ENCODE data around the gene ADCY6. TPM values are rescaled to one million over a fixed set of nuclear protein-coding genes. Genes with fewer than 3 reads are reported as not detected.

The ADCY6 gene
- total and polyA plus RNA-seq, 2 donors (not counting 1 experiment from before 2014, with no cell fraction given): 0.03 TPM; not detected in 1

- Histone ChIP-seq H2AFZ (ENCODE audit: insufficient read depth, low read depth, low read length, poor library complexity, severe bottlenecking) (no peak overlapping the region), H3K4me3 (ENCODE audit: control extremely low read depth in 1 of 5, extremely low read depth in 1 of 5, insufficient read depth in 1 of 5, low read depth in 2 of 5, low read length in 4 of 5) (no peak overlapping the region), H3K36me3 (replicated peaks in 1 of 2; ENCODE audit: control extremely low read depth in 1 of 2, control insufficient read depth in 1 of 2, extremely low read depth in 1 of 2, insufficient read depth in 2 of 2, low read length in 1 of 2) (peaks cover 6 to 67% of the 10 kb centered on the region in 2 experiments), H3K27ac (ENCODE audit: low read length in 2 of 2) (no peak overlapping the region), H3K4me1 (ENCODE audit: control insufficient read depth in 2 of 2, insufficient read depth in 2 of 2, low read length in 2 of 2) (no peaks in the 10 kb centered on the region), H3K9me3 (ENCODE audit: control extremely low read depth in 1 of 3, control insufficient read depth in 2 of 3, insufficient read depth in 1 of 3, low read length in 2 of 3) (no peaks in the 10 kb centered on the region), H3K79me2 (ENCODE audit: control insufficient read depth, insufficient read depth, low read length) (no peaks in the 10 kb centered on the region), H4K20me1 (ENCODE audit: control insufficient read depth, insufficient read depth, low read length, poor library complexity, severe bottlenecking) (peaks cover 29% of the 10 kb centered on the region), H3K27me3 (replicated peaks in 1 of 4; ENCODE audit: control extremely low read depth in 1 of 4, control insufficient read depth in 3 of 4, insufficient read depth in 4 of 4, low read length in 3 of 4) (no peaks in the 10 kb centered on the region), H3K9ac (ENCODE audit: low read length) (no peak overlapping the region), H3K4me2 (replicated peaks; ENCODE audit: low read depth, low read length, poor library complexity, severe bottlenecking) (no peak overlapping the region)
- H3K27me3 Mint-ChIP-seq: no peaks in the 10 kb centered on the region
- no peak for TF ChIP-seq CTCF (IDR thresholded peaks at IDR 0.05)
- TF ChIP-seq EZH2 (IDR thresholded peaks at IDR 0.05; ENCODE audit: borderline replicate concordance, insufficient read depth, low read depth, low read length, poor library complexity, severe bottlenecking): no peak
- no peaks in the 10 kb centered on the region for H3K4me1 Mint-ChIP-seq
- WGBS (ENCODE audit: insufficient coverage): 96% methylated on average over 4 of the region's 6 CpGs
- ChIA-PET CTCF (interaction anchor here (1.2 to 1.5 kb wide), 3 partner anchors 12 to 157 kb away, joined by 3 to 5 read pairs (median 4); no protein-coding TSS in a partner anchor), POLR2A (no interaction called here)
- intact Hi-C loops (cut with micrococcal nuclease): no loop called here
- no peak for DNase-seq
- H3K9me3 Mint-ChIP-seq (ENCODE audit: insufficient read depth): no peaks in the 10 kb centered on the region
- H3K27ac Mint-ChIP-seq: no peak overlapping the region
- ATAC-seq (ENCODE audit: low read depth): no peak
- no peak overlapping the region for H3K4me3 Mint-ChIP-seq
Observed at GRCh38 chr12:48831257-48831656, 42.4 kb upstream of the ADCY6 start.

- Histone ChIP-seq H3K4me1 (ENCODE audit: control insufficient read depth in 2 of 2, insufficient read depth in 2 of 2, low read length in 2 of 2) (no peaks in the 10 kb centered on the region), H2AFZ (ENCODE audit: insufficient read depth, low read depth, low read length, poor library complexity, severe bottlenecking) (no peak overlapping the region), H3K9ac (ENCODE audit: low read length) (no peak overlapping the region), H4K20me1 (ENCODE audit: control insufficient read depth, insufficient read depth, low read length, poor library complexity, severe bottlenecking) (peaks cover 25% of the 10 kb centered on the region), H3K4me2 (replicated peaks; ENCODE audit: low read depth, low read length, poor library complexity, severe bottlenecking) (no peak overlapping the region), H3K27me3 (replicated peaks in 1 of 4; ENCODE audit: control extremely low read depth in 1 of 4, control insufficient read depth in 3 of 4, insufficient read depth in 4 of 4, low read length in 3 of 4) (no peaks in the 10 kb centered on the region), H3K79me2 (ENCODE audit: control insufficient read depth, insufficient read depth, low read length) (no peaks in the 10 kb centered on the region), H3K27ac (ENCODE audit: low read length in 2 of 2) (no peak overlapping the region), H3K36me3 (replicated peaks in 1 of 2; ENCODE audit: control extremely low read depth in 1 of 2, control insufficient read depth in 1 of 2, extremely low read depth in 1 of 2, insufficient read depth in 2 of 2, low read length in 1 of 2) (peaks cover 6 to 57% of the 10 kb centered on the region in 2 experiments), H3K4me3 (ENCODE audit: control extremely low read depth in 1 of 5, extremely low read depth in 1 of 5, insufficient read depth in 1 of 5, low read depth in 2 of 5, low read length in 4 of 5) (no peak overlapping the region), H3K9me3 (ENCODE audit: control extremely low read depth in 1 of 3, control insufficient read depth in 2 of 3, insufficient read depth in 1 of 3, low read length in 2 of 3) (no peaks in the 10 kb centered on the region)
- Mint-ChIP-seq H3K4me1 (no peaks in the 10 kb centered on the region), H3K9me3 (ENCODE audit: insufficient read depth) (no peaks in the 10 kb centered on the region), H3K4me3 (no peak overlapping the region), H3K27ac (no peak overlapping the region), H3K27me3 (no peaks in the 10 kb centered on the region)
- ATAC-seq (ENCODE audit: low read depth) (no peak), DNase-seq (no peak)
- POLR2A ChIA-PET: no interaction called here
- CTCF ChIA-PET: interaction anchor here (0.5 to 1.4 kb wide), 3 partner anchors 10 to 20 kb away, joined by 3 to 4 read pairs (median 3); no protein-coding TSS in a partner anchor
- intact Hi-C loops (cut with micrococcal nuclease): no loop called here
- WGBS (ENCODE audit: insufficient coverage): 95% methylated on average over 14 of the region's 16 CpGs
- no peak for TF ChIP-seq EZH2 (IDR thresholded peaks at IDR 0.05; ENCODE audit: borderline replicate concordance, insufficient read depth, low read depth, low read length, poor library complexity, severe bottlenecking)
- no peak for TF ChIP-seq CTCF (IDR thresholded peaks at IDR 0.05)
Observed at GRCh38 chr12:48828841-48829575, 40.1 kb upstream of the ADCY6 start.
